NOMO-1 (cell line): ENCODE data around the gene PSMC3.

Experiments used
- DNase-seq, 2 experiments: peaks; one replicate each; lab custom pipeline; 2025; ENCODE audit not compliant: unreplicated experiment in 2 of 2; lab: John Stamatoyannopoulos, UW

PSMC3 gene

DNA sequence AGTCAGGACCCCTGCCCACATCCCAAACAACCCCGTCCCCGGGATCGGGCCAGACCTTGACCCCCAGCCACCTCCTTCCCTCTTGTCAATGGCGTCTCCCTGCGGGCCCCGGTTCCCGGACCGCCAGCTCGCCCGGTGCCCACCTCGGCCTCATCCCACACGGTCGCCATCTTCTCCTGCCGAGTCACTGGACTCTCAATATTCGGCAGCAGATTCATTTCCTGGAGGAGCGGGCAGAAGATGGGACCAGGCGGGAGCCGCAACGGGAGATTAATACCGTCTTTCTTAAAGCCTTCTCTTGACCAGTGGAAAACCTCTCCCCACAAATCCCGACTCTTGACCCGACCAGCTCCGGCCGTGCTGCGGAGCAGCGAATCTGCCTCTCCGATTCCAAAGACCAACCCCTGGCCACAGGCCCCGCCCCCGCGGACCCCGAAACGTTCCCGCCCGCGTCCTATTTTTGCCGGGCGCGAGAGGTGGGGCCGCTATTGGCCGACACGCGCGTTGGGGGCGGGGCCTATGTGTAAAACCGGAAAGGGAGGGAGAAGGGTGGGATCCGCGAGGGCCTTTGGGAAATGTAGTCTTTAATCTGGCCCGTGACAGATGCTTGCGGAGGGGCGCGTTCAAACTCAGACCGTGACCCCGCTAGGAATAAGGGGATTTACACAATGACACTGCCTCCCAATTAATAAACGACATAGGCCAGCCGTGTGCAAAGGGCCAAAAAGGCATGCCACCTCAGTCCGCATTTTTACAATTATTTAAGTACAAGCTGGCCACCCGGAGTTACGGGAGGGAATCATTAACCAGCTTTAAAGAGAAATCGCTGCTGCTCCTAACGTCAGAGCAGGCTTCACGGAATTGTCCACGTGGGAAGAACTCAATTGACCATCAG, at the start of gene PSMC3:
PSMC3 (minus strand) TSS at position 378 of the 895 bp plus-strand sequence; CDS start at position 218, 160 bp downstream.
- peak; percentile 95 for DNase-seq

DNA sequence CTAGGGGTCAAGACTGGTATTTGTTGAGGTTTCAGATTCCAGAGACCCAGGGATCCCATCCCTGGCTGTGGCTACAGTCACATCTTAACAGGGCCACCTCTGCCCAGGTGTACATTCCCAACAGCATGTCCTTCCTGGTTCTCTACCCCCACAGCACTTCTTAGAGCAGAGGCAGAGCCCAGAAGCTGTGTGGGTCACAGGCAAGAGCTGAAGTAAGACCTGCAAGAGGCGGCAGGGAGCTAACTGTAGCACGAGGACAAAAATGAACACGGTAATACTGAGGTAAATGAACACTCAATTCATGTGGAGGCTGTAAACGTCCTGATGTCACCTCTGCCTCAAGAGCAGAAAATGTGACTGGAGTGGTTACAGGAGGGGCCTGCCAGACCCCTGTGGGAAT, 44.4 kb upstream of the PSMC3 start:
- DNase-seq, result no peak

DNA sequence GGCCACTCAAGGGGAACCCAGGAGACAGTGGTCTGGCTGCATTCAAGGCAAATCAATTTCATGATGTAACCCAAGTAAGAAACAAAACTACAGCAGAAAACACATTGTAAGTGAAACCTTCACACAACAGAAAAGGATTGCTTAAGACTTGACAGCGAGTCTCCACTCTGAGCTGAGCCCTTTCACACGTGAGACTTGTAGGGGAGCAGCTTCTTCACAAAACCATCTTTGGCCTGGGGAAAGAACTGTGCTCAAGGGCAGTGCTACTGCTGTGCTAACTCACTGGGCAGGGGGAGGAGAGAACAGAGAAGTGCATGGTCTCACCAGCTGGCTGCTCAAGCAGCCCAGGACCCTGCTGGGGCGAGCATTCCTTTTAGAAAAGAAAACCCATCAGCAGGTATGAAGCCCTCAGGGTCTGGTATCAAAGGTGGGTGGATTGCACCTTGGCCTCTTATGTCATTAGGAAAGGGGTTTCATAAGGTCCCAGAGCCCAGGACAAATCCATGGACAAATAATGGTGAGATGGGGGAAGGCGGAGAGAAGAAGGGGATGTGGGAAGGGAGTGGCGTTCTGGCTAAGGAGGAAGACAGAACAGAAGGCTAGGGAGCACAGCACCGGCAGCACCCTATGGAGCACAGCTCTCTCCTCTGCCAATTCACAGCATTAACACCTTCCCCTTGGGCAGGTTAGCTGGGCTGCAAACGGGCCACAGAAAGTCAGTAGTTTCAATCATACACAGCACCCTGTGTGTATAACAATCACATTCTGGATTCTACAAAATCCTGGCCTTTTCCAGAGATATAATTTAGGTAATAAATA, 43.3 kb upstream of the PSMC3 start:
- DNase-seq, result no peak

DNA sequence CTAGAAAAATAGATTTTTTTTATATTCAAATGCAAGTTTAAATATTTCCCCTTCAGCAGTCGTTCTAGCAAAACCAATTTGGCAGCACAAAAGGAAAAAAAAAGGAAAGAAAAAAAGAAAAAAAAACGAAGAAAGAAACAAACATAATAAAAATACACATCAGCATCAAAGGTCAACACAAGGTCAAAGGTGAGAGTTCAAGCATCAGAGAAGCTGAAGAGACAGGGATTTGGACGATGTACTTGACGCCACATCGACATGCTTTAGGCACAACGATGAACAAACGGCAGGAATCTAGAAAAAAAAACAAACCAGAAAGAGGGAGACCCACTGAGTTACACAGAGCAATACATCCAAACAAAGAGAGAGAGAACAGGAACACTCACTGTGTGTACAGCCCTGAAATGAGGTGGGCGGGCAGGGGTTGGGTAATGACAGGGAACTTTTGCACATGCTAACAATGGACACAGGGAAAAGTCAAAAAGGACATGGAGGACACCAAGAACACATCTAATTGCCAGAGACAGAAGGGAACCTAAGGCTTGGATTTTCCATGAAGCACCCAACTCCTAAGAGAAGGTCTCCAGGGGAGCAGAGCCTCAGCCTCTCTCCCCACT, 42.5 kb upstream of the PSMC3 start:
- DNase-seq, result no peak

DNA sequence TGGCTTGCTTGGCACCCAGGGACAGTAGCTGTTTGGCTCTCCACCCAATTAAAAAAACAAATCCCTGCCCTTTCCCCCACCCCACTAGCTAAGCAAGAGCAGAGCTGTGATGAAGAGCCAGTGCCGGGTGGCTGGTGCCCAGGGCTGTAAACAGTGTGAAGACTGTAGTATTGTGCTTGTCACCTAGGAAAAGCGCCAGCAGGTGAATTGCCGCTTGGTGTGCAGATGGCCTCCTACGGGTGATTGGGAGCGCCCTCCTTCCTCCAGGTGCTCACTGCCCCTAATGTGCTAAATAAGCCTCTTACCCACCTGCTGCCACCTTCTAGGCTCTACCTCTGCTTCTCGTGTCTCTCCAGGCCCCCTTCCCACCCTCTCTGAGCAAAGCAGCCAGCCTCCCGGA, 41.1 kb upstream of the PSMC3 start:
- no peak for DNase-seq

DNA sequence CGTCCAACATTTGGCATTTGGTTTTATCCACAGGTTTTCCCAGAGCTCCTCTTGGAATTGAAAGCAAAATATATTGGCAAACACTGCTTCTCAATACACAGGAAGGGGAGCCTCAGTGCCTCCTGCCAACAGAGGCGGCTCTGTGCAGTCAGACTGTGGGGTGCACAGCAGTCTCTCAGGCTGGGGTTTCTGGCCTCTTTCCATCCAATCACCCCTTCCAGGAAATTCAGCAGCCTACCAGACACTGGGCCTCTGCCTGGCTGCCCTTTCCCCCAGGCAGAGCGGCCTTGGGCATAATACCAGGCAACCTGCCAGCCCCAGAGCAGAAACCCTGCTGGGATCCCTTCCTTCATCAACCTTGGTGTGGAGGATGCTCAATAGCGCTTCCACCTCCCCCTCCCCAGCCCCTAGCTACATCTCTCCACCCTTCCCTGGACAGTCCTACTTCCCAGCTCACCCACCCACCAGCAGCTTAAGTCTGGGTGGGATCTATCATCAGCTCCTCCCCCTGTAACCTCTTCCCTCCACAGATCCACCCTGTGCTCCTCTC, 40.5 kb upstream of the PSMC3 start:
- no peak for DNase-seq

DNA sequence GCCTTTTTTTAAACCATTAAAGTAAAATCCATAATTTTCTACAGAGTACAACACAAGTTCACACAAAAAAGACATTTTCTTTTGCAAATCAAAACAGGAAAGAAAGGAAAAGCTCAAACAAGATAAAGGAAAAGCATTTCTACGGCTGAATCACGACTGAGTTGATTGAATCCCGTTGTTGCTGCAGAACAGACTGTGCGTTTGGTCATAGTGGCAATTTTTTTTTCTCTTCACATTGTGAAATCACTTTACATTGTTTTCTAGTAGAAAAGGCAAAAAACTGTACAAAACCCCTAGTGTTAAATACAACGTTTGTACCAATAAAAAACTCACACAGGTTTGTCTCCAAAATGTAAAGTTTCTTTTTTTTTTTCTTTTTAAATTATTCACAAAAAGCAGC, 40.0 kb upstream of the PSMC3 start:
- DNase-seq, result no peak

DNA sequence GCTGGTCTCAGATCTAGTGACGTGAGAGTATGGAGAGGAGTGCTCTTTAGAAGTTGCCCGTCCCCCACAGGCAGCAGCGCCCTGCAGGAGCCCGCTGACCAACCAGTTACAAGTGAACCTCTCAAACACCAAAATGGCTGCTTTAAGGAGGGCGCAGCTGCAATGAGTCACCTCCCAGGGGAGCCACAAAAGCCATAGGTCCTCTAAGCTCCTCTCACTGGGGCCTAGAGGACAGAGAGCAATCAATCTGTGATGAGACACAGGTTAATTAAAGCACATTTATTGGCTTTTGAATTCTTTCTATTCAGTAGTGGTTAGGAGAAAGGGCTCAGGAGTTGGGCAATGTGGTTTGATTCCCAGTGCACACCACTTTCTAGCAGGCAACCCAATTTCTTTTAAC, 38.2 kb upstream of the PSMC3 start:
- no peak for DNase-seq

DNA sequence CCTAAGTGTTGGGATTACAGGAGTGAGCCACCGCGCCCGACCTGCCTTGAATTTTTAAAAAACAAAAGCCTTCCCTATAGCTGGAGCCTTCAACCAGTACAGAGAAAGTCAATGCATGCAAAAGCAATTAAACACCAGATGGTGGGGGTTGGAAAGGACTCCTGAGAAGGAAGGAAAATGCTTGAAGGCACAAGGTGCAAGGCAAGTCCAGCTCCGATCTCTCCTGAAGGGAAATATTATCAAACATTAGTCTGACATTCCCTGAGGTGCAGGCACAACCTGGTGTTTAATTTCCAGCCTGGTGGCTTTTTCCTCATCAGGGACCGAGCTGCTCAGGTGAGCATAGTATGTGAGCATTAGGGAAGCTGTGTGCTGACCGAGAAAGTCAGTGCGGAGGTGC, 35.6 kb upstream of the PSMC3 start:
- DNase-seq, result no peak

DNA sequence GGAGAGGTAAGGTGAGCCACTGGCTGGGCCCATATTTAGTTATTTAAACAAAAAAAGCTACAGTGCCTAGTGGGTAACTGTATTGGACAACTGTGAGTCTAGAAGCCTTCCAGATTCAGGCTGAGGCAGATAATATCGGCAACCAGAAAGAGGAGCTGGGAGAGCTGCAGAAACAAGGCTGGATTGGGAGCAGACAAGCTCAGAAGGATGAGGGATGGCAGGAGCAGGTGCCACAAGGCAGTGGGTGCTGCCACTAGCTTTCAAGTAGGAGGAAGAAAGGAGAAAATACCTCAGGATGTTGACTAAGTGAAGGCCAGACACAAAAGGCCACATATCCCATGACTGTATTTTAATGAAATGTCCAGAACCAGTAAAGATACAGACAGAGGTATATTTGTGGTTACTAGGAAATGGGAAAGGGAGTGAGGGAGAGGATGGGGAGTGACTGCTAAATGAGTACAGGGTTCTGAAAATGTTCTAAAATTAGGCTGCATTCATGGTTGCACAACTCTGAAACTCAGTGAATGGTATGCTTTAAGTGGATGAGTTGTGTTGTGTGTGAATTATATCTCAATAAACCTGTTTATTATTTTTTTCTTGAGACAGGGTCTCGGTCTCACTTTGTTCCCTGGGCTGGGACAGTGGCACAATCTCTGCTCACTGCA, 34.5 kb upstream of the PSMC3 start:
- no peak for DNase-seq

DNA sequence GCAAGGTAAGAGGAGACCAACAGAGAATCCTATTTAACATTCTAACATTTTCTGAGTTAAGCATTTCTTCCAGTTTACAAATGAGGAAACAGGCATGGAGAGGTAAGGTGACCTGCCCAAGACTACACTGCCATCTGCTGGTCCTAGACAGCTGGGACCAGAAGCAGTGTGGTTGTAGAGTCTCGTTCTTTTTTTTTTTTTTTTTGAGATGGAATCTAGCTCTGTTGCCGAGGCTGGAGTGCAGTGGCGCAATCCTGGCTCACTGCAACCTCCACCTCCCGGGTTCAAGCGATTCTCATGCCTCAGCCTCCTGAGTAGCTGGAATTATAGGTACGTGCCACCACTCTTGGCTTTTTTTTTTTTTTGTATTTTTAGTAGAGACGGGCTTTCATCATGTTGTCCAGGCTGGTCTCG, 28.0 kb upstream of the PSMC3 start:
- DNase-seq, result peak; percentile 90 to 93

DNA sequence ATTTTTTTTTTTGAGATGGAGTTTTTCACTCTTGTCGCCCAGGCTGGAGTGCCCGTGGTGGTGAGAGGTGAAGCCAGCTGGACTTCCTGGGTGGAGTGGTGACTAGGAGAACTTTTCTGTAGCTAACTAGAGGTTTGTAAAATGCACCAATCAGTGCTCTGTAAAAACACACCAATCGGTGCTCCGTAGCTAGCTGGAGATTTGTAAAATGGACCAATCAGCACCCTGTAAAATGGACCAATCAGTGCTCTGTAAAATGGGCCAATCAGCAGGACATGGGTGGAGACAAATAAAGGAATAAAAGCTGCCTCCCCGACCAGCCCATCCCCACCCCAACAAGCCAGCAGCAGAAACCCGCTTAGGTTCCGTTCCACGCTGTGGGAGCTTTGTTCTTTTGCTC, 27.1 kb upstream of the PSMC3 start:
- no peak for DNase-seq

DNA sequence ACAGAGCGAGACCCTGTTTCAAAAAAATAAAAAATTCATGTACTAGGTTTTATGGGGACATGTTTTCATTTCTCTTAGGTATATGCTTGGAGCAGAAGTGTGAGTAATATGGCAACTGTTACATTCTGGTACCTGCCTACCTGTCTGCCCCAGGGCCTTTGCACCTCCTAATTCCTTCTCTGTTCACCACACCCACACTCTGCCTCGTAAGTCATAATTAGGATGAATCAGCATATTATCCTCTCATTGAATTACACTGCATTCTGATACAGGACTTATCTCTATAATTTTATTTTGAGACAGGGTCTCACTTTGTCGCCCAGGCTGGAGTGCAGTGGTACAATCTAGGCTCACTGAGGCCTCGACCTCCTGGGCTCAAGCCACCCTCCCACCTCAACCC, 25.8 kb upstream of the PSMC3 start:
- no peak for DNase-seq

DNA sequence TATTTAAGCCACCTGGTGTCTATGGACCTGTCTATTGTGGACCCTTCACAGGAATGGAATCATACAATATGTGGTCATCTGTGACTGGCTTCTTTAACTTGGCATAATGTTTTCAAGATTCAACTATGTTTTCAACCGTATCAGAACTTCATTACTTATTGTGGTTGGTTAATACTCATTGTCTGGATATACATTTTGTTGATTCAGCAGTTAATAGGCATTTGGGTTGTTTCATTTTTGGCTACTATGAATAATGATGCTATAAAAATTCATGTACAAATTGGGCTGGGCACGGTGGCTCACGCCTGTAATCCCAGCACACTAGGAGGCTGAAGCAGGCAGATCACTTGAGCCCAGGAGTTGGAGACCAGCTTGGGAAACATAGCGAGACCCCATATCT, 25.2 kb upstream of the PSMC3 start:
- DNase-seq, result no peak

DNA sequence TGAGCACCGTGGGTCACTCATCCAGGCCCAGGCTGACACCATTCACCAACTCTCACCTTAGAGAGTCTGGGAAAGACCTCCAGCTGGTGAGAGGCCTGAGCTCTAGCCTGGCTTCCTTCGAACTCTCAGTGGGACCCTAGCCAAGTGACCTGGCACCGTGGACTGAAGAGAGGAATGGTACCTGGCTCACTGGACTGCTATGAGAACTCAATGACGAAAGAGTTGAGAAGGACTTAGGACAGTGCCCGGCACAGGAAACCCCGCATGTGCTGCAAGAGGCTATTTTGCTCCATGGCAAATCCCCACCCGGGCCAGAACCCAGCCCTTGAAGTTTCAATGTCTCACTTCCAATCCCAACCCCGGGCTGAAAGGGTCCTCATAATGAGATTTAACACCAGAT, 23.3 kb upstream of the PSMC3 start:
- no peak for DNase-seq

DNA sequence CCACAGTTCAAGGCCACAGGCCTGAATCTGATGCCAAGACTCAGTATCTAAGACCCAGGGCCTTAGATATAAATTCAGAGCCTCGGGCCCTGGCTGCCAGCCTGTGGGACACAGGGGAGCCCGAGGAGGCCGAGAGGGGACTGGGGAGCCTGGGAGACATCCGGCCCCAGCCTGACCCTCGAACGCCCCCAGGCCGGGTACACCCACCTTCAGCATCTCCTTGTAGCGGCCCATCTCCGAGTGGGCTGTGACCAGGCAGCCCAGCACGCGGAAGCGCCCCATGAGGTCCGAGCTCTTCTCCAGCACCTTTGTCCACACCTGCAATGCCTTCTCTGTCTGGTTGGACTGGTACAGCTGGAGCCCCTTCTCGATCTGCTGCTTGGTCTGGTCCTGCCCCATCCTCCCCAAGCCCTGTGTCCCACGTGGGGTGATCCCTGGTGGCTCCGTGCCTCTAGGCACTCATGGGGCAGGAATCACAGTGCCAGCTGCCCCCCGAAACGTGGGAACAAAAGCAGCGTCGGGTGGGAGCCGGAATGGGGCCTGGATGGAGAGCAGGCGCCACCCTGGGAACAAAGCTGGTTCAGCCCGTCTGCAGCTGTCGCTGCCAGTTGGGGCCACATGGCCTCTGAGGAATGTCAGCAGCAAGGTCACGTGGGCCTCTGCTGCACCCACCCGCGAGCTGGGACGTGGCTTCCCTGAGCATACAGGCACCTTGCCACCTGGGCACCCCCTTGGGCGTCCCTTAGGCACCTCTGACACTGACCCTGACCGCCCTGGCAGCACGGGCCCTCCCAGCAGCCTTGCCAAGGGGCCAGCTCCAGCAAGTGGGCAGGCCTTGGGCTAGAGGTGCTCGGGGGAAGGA, 22.6 kb upstream of the PSMC3 start, which contains the start of gene RAPSN:
RAPSN (minus strand) TSS at position 571 of the 862 bp plus-strand sequence; CDS start at position 399, 172 bp downstream.
- DNase-seq, result no peak

DNA sequence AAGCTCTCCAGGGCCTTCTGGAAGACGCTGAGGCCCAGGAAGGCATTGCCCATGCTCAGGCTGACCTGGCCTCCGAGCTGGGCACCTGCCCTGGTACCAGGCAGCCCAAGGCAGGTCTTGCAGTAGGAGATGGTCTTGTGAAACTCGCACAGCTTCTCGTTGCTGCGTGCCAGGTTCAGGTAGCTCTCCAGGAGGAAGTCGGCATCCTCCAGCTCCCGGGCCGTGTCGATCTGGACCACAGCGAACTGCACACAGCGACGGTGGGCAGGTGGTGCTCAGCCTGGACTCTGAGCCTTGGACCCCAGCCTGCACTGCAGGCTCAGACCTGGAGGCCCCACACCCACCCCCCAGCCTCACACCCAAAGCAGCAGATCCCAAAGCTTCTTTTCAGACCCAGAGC, 21.7 kb upstream of the PSMC3 start:
- no peak for DNase-seq

DNA sequence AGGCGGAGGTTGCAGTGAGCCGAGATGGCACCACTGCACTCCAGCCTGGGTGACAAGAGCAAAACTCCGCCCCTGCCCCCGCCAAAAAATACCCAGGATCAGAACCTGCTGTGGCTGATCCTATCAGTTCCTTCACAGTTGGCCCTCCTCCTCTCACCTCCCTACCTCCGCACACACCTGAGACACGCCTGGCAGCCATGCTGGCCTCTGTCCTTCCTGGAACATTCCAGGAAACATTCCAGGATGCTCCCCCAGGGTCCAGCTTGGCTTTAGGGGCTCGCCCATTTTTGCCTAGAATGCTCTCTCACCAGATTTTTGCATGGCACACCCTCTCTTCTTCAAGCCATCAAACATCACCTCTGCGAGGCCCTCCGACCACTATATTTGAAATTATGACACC, 20.6 kb upstream of the PSMC3 start:
- DNase-seq, result no peak

DNA sequence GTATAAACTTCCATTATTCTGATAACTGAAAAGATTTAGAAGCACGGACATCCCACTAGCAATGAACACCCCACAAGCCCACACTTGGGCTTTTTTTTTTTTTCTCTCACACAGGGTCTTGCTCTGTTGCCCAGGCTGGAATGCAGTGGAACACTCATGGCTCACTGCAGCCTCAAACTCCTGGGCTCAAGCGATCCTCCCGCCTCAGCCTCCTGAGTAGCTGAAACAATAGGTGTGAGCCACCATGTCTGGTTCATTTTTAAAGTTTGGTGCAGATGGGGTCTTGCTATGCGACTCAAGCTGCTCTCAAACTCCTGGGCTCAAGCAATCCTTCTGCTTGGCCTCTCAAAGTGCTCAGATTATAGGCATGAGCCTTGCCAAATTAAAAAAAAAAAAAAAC, 19.6 kb upstream of the PSMC3 start:
- DNase-seq, result no peak

DNA sequence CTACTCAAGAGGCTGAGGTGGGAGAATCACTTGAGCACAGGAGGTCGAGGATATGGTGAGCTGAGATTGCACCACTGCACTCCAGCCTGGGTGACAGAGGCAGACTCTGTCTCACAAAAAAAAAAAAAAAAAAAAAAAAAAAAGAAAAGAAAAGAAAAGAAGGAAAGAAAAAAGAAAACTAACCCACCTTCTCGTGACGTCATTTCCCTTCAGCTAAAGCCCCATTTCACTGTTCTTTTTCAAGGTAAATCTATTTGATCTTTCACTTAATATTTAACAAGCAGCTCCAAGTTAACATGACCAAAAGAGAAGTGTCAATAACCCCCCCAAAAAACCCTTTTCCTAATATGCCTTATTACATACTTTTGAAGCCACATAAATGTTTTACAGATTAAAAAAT, 17.6 kb upstream of the PSMC3 start:
- no peak for DNase-seq
